HG03439 (cell line): ENCODE measurements around the gene ABCD3.
"Not testable (repeated sequence)": the region's sequence is repeated elsewhere in the genome, so short reads cannot be mapped to it uniquely, and the experiment has no call there.

ENCODE experiments used
- ATAC-seq: cut with Tn5 transposase; IDR thresholded peaks from one replicate; pipeline ENCODE4 v1.9.1; 2021; ENCODE audit warnings: mild to moderate bottlenecking, moderate library complexity; ENCODE audit not compliant: unreplicated experiment

The ABCD3 gene

GRCh38 chr1:94411237-94411636 lies 7.0 kb upstream of the ABCD3 start:
- ATAC-seq, result peak; percentile 82

GRCh38 chr1:94413311-94413710 lies 4.9 kb upstream of the ABCD3 start:
- ATAC-seq, result no peak

- ATAC-seq, result no peak
Observed at GRCh38 chr1:94416901-94417727, 1.1 kb upstream of the ABCD3 start.

- no peak for ATAC-seq
Observed at GRCh38 chr1:94417728-94417977, 536 bp upstream of the ABCD3 start.

GRCh38 chr1:94418664-94419655 lies 771 bp downstream of the ABCD3 start:
- ATAC-seq, result no peak

GRCh38 chr1:94422115-94422820 lies 4.1 kb downstream of the ABCD3 start:
- no peak for ATAC-seq

GRCh38 chr1:94425821-94426484 lies 7.8 kb downstream of the ABCD3 start:
- no peak for ATAC-seq

- not testable (repeated sequence) for ATAC-seq
Observed at GRCh38 chr1:94426485-94426870, 8.3 kb downstream of the ABCD3 start.

- ATAC-seq, result no peak
Observed at GRCh38 chr1:94428441-94428840, 10.3 kb downstream of the ABCD3 start.

GRCh38 chr1:94428927-94429528 lies 10.8 kb downstream of the ABCD3 start:
- not testable (repeated sequence) for ATAC-seq

- ATAC-seq, result not testable (repeated sequence)
Observed at GRCh38 chr1:94430066-94430465, 11.9 kb downstream of the ABCD3 start.

- no peak for ATAC-seq
Observed at GRCh38 chr1:94433866-94434265, 15.7 kb downstream of the ABCD3 start.

- no peak for ATAC-seq
Observed at GRCh38 chr1:94434365-94435045, 16.3 kb downstream of the ABCD3 start.

- ATAC-seq, result no peak
Observed at GRCh38 chr1:94438692-94439276, 20.6 kb downstream of the ABCD3 start.

GRCh38 chr1:94440088-94440487 lies 21.9 kb downstream of the ABCD3 start:
- ATAC-seq, result no peak

- ATAC-seq, result not testable (repeated sequence)
Observed at GRCh38 chr1:94443067-94443466, 24.9 kb downstream of the ABCD3 start.

GRCh38 chr1:94444819-94445218 lies 26.6 kb downstream of the ABCD3 start:
- ATAC-seq, result not testable (repeated sequence)

- not testable (repeated sequence) for ATAC-seq
Observed at GRCh38 chr1:94445733-94446132, 27.5 kb downstream of the ABCD3 start.

- ATAC-seq, result not testable (repeated sequence)
Observed at GRCh38 chr1:94446177-94446576, 28.0 kb downstream of the ABCD3 start.
